ENCODE data around the gene COLEC11. TPM values are rescaled to one million over a fixed set of nuclear protein-coding genes. Genes with fewer than 3 reads are reported as not detected.

COLEC11 gene
- total and polyA plus RNA-seq, 2 donors from 2014 or later: 7.6 to 34.6 TPM

- no peaks in the 10 kb centered on the region for H3K27me3 ChIP-seq (ENCODE audit: control insufficient read depth, insufficient read depth, low read length)
- no peaks in the 10 kb centered on the region for H3K9me3 ChIP-seq (ENCODE audit: control insufficient read depth in 2 of 3, insufficient read depth in 1 of 3, low read length in 3 of 3)
- peaks cover 0 to 18% (median 0%) of the 10 kb centered on the region in 3 donors for H3K4me1 ChIP-seq (ENCODE audit: control insufficient read depth in 2 of 3, insufficient read depth in 2 of 3, low read depth in 1 of 3, low read length in 3 of 3)
- DNase-seq (peak in 2 of 5 donors; percentile 16 to 26), FAIRE-seq (no peak)
- no peak overlapping the region for H3K27ac ChIP-seq (ENCODE audit: low read depth in 2 of 2, low read length in 2 of 2)
- no peak for TF ChIP-seq CTCF (IDR thresholded peaks at IDR 0.05; ENCODE audit: borderline replicate concordance, extremely low read depth, insufficient read depth)
- intact Hi-C loops (cut with DNase I): no loop called here
- peaks cover 0 to 5% (median 0%) of the 10 kb centered on the region in 3 donors for H3K36me3 ChIP-seq (ENCODE audit: control insufficient read depth in 2 of 3, insufficient read depth in 3 of 3, low read length in 3 of 3)
- no peak overlapping the region for H3K4me3 ChIP-seq (ENCODE audit: low read length in 3 of 3)
- H3K9ac ChIP-seq (ENCODE audit: low read length in 3 of 3): no peak overlapping the region
Measured at GRCh38 chr2:3627500-3628100, 32.7 kb downstream of the COLEC11 start.

DNA sequence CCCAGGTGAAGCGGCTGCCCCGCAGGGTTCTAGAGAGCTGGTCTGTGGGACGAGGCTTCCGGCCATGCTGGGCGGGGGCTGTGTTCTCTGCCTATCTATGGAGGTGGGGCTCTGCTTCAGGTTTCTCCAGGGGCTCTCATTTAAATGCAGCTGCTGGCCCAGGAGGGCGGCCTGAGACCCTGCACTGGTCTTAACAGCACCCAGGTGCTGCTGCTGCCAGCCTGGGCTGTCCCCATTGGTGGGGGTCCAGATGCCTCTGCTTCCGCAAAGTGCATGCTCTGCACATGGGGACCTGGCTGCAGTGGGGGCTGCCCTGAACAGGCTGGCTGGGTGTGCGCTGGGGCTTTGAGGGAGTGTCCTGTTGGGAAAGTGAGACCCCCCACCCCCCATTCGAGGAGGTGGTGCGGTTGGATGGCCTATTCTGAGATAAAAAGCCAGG lies 33.3 kb downstream of the COLEC11 start:
- peaks cover 0 to 18% (median 0%) of the 10 kb centered on the region in 3 donors for H3K4me1 ChIP-seq (ENCODE audit: control insufficient read depth in 2 of 3, insufficient read depth in 2 of 3, low read depth in 1 of 3, low read length in 3 of 3)
- TF ChIP-seq CTCF (IDR thresholded peaks at IDR 0.05; ENCODE audit: borderline replicate concordance, extremely low read depth, insufficient read depth): no peak
- DNase-seq (peak in 2 of 5 donors; percentile 23 to 58), FAIRE-seq (no peak)
- no peaks in the 10 kb centered on the region for H3K9me3 ChIP-seq (ENCODE audit: control insufficient read depth in 2 of 3, insufficient read depth in 1 of 3, low read length in 3 of 3)
- no peaks in the 10 kb centered on the region for H3K27me3 ChIP-seq (ENCODE audit: control insufficient read depth, insufficient read depth, low read length)
- H3K9ac ChIP-seq (ENCODE audit: low read length in 3 of 3): no peak overlapping the region
- intact Hi-C loops (cut with DNase I): no loop called here
- peaks cover 0 to 5% (median 0%) of the 10 kb centered on the region in 3 donors for H3K36me3 ChIP-seq (ENCODE audit: control insufficient read depth in 2 of 3, insufficient read depth in 3 of 3, low read length in 3 of 3)
- no peak overlapping the region for H3K4me3 ChIP-seq (ENCODE audit: low read length in 3 of 3)
- no peak overlapping the region for H3K27ac ChIP-seq (ENCODE audit: low read depth in 2 of 2, low read length in 2 of 2)

DNA sequence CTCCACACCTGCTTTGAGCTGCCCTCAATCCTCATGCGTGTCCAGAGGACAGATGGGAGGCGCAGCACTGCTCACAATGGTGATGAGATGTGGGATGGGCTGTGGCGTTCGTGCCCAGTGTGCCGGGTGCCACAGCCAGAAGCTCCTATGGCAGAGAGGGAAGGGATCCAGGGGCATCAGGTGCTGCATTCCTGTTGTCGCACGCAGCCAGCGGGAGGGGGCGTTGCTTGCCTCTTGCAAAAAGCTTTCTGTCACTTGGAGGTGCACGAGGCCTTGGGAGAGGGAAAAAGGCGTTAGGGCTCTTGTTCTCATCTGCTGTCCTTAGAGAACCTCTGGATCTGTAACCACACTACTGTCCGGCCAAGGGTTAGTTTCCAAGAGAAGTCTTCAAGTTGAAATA lies 33.9 kb downstream of the COLEC11 start:
- Histone ChIP-seq H3K27me3 (ENCODE audit: control insufficient read depth, insufficient read depth, low read length) (no peaks in the 10 kb centered on the region), H3K4me1 (ENCODE audit: control insufficient read depth in 2 of 3, insufficient read depth in 2 of 3, low read depth in 1 of 3, low read length in 3 of 3) (peaks cover 0 to 18% (median 0%) of the 10 kb centered on the region in 3 donors), H3K27ac (ENCODE audit: low read depth in 2 of 2, low read length in 2 of 2) (no peak overlapping the region), H3K9me3 (ENCODE audit: control insufficient read depth in 2 of 3, insufficient read depth in 1 of 3, low read length in 3 of 3) (no peaks in the 10 kb centered on the region), H3K4me3 (ENCODE audit: low read length in 3 of 3) (no peak overlapping the region), H3K9ac (ENCODE audit: low read length in 3 of 3) (no peak overlapping the region), H3K36me3 (ENCODE audit: control insufficient read depth in 2 of 3, insufficient read depth in 3 of 3, low read length in 3 of 3) (peaks cover 0 to 5% (median 0%) of the 10 kb centered on the region in 3 donors)
- DNase-seq (peak; percentile 55 to 71 (median 56)), FAIRE-seq (no peak)
- intact Hi-C loops (cut with DNase I): no loop called here
- no peak for TF ChIP-seq CTCF (IDR thresholded peaks at IDR 0.05; ENCODE audit: borderline replicate concordance, extremely low read depth, insufficient read depth)

All from kidney (tissue), 14 donors.